ENCODE data around the gene COX8A.
"Not testable (repeated sequence)": the region's sequence is repeated elsewhere in the genome, so short reads cannot be mapped to it uniquely, and the experiment has no call there.

The COX8A gene

DNA sequence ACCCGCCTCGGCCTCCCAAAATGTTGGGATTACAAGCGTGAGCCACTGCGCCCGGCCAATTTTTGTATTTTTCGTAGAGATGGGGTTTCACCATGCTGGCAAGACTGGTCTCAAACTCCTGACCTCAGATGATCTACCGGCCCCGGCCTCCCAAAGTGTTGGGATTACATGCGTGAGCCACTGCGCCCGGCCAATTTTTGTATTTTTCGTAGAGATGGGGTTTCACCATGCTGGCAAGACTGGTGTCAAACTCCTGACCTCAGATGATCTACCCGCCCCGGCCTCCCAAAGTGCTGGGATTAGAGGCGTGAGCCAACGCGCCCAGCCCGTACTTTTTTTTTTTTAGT lies 535 bp upstream of the COX8A start:
- not testable (repeated sequence) for H2BK5ac ChIP-seq (ENCODE audit: low read length); H3K4me3 ChIP-seq (ENCODE audit: low read length); H2BK15ac ChIP-seq (replicated peaks; ENCODE audit: low read depth); H3K4ac ChIP-seq (ENCODE audit: low read depth, low read length); H4K5ac ChIP-seq (ENCODE audit: low read length); H3K27me3 ChIP-seq (ENCODE audit: insufficient read depth, low read length, poor library complexity); H4K8ac ChIP-seq (ENCODE audit: low read depth, low read length); H3K18ac ChIP-seq (ENCODE audit: low read length); H3K4me2 ChIP-seq (ENCODE audit: low read length); DNase-seq; H3K27ac ChIP-seq (ENCODE audit: low read depth, low read length); H3K79me1 ChIP-seq (ENCODE audit: low read length); H2AK5ac ChIP-seq (ENCODE audit: low read length); H3K23ac ChIP-seq (ENCODE audit: low read length); H3K4me1 ChIP-seq (ENCODE audit: control insufficient read depth, low read depth, low read length); H3K9ac ChIP-seq (ENCODE audit: low read length); H3K36me3 ChIP-seq (ENCODE audit: control insufficient read depth, insufficient read depth, low read length); H2BK120ac ChIP-seq (ENCODE audit: low read depth, low read length)
- no CpG with 5 or more reads among the region's 18 CpGs for WGBS (ENCODE audit: extremely low coverage, insufficient coverage, low lambda C conversion rate)
- Histone ChIP-seq H3K56ac (ENCODE audit: low read length) (peak overlapping the region; percentile 34), H3K79me2 (ENCODE audit: control insufficient read depth, insufficient read depth, low read length) (peaks cover 15% of the 10 kb centered on the region)

DNA sequence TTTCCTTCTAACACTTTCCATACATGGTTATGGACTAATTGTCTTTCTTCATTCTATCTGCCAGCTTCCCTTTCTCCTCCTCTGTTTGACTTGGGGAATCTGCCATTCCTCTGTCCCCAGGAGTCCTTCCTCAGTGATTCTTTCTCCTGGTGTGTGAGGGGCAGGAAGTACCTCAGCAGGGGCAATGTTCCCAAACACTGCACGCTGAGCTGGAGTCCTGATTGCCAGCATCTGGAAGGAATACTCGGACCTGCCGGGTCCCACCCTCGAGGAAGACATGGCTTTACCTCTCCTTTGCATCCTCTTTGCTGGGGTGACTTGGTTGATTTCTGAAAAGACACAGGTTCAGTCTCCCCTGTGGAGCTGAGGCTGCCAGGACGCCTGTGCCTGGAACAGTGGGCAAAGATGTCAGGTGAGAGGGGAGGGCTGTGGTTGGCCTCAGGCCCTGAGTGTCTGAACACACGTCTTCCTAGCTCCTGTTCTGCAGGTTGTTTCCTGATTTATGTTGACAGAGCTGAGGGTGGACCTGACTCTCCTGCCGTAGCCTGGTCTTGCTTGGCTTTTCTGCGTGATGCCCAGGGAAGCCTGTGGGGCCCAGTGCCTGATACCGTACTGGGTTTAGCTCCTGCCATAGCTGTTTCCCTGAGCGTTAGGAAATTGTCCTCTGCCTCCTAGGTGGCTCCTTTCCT lies 4.3 kb downstream of the COX8A start:
- Histone ChIP-seq H3K27me3 (ENCODE audit: insufficient read depth, low read length, poor library complexity) (no peaks in the 10 kb centered on the region), H3K4me1 (ENCODE audit: control insufficient read depth, low read depth, low read length) (peaks cover 2% of the 10 kb centered on the region), H4K8ac (ENCODE audit: low read depth, low read length) (no peak overlapping the region), H3K56ac (ENCODE audit: low read length) (peak overlapping the region; percentile 12), H2BK5ac (ENCODE audit: low read length) (no peak overlapping the region), H3K79me1 (ENCODE audit: low read length) (peaks cover 17% of the 10 kb centered on the region), H3K23ac (ENCODE audit: low read length) (peak overlapping the region; percentile 73), H3K4me3 (ENCODE audit: low read length) (no peak overlapping the region), H3K9ac (ENCODE audit: low read length) (no peak overlapping the region), H2BK120ac (ENCODE audit: low read depth, low read length) (no peak overlapping the region), H3K27ac (ENCODE audit: low read depth, low read length) (peak overlapping the region; percentile 29), H3K79me2 (ENCODE audit: control insufficient read depth, insufficient read depth, low read length) (peaks cover 15% of the 10 kb centered on the region), H3K4ac (ENCODE audit: low read depth, low read length) (no peak overlapping the region), H3K18ac (ENCODE audit: low read length) (no peak overlapping the region), H3K4me2 (ENCODE audit: low read length) (no peak overlapping the region), H2BK15ac (replicated peaks; ENCODE audit: low read depth) (no peak overlapping the region), H3K36me3 (ENCODE audit: control insufficient read depth, insufficient read depth, low read length) (no peaks in the 10 kb centered on the region), H4K5ac (ENCODE audit: low read length) (no peak overlapping the region), H2AK5ac (ENCODE audit: low read length) (no peak overlapping the region)
- no CpG with 5 or more reads among the region's 10 CpGs for WGBS (ENCODE audit: extremely low coverage, insufficient coverage, low lambda C conversion rate)
- DNase-seq = peak; percentile 58

DNA sequence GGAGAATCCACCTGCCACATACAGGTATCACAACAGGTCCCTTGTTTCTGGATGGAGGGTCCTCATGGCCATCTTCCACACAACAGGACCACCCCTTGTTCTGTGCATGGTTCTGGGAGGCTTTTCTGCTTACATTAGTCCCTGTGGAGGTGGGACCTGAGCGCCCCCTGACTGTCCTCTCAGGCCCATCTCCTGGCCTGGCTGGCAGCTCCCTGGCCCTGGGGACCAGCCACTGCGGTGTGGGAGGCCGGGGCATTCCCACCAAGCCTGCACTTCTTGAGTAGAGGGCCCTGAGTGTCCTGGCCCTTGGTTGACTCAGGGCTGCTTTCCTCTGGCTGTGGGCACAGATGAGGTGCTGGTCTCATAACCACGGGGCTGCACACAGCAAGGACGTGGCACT lies 5.0 kb downstream of the COX8A start:
- no peak overlapping the region for H3K56ac ChIP-seq (ENCODE audit: low read length)
- no peak overlapping the region for H2BK120ac ChIP-seq (ENCODE audit: low read depth, low read length)
- no peak overlapping the region for H2AK5ac ChIP-seq (ENCODE audit: low read length)
- H4K8ac ChIP-seq (ENCODE audit: low read depth, low read length) = no peak overlapping the region
- H3K4me3 ChIP-seq (ENCODE audit: low read length) = no peak overlapping the region
- no peak overlapping the region for H3K27ac ChIP-seq (ENCODE audit: low read depth, low read length)
- peaks cover 15% of the 10 kb centered on the region for H3K79me2 ChIP-seq (ENCODE audit: control insufficient read depth, insufficient read depth, low read length)
- no peaks in the 10 kb centered on the region for H3K27me3 ChIP-seq (ENCODE audit: insufficient read depth, low read length, poor library complexity)
- no peak overlapping the region for H3K4ac ChIP-seq (ENCODE audit: low read depth, low read length)
- no peak overlapping the region for H2BK5ac ChIP-seq (ENCODE audit: low read length)
- H2BK15ac ChIP-seq (replicated peaks; ENCODE audit: low read depth) = no peak overlapping the region
- peaks cover 17% of the 10 kb centered on the region for H3K79me1 ChIP-seq (ENCODE audit: low read length)
- WGBS (ENCODE audit: extremely low coverage, insufficient coverage, low lambda C conversion rate) = no CpG with 5 or more reads among the region's 5 CpGs
- no peak overlapping the region for H3K4me2 ChIP-seq (ENCODE audit: low read length)
- no peak for DNase-seq
- H3K4me1 ChIP-seq (ENCODE audit: control insufficient read depth, low read depth, low read length) = peaks cover 2% of the 10 kb centered on the region
- H4K5ac ChIP-seq (ENCODE audit: low read length) = no peak overlapping the region
- H3K23ac ChIP-seq (ENCODE audit: low read length) = no peak overlapping the region
- no peaks in the 10 kb centered on the region for H3K36me3 ChIP-seq (ENCODE audit: control insufficient read depth, insufficient read depth, low read length)
- no peak overlapping the region for H3K18ac ChIP-seq (ENCODE audit: low read length)
- H3K9ac ChIP-seq (ENCODE audit: low read length) = no peak overlapping the region

DNA sequence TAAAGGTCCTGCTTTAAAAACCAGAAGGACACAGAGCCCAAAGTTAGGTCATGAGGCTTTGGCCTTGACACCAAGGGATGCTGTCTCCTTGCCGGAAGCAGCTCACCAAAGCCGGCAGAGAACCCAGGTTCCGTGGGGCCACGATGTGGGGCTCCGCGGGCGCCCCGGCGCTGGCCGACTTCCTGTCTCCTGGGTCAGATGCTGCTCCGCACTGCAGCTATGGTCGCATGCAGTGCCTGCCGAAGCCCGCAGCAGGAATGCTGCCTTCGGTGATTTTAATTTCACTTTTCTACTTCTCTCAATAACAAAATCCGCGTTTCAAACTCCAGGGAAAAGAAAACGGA lies 11.4 kb downstream of the COX8A start:
- H2AK5ac ChIP-seq (ENCODE audit: low read length) = no peak overlapping the region
- peak overlapping the region; percentile 42 for H3K9ac ChIP-seq (ENCODE audit: low read length)
- H3K79me2 ChIP-seq (ENCODE audit: control insufficient read depth, insufficient read depth, low read length) = peaks cover 15% of the 10 kb centered on the region
- H2BK15ac ChIP-seq (replicated peaks; ENCODE audit: low read depth) = no peak overlapping the region
- peak overlapping the region; percentile 99 for H3K27ac ChIP-seq (ENCODE audit: low read depth, low read length)
- WGBS (ENCODE audit: extremely low coverage, insufficient coverage, low lambda C conversion rate) = no CpG with 5 or more reads among the region's 18 CpGs
- H4K5ac ChIP-seq (ENCODE audit: low read length) = no peak overlapping the region
- no peak overlapping the region for H3K4me3 ChIP-seq (ENCODE audit: low read length)
- H3K79me1 ChIP-seq (ENCODE audit: low read length) = peaks cover 22% of the 10 kb centered on the region
- H3K4me1 ChIP-seq (ENCODE audit: control insufficient read depth, low read depth, low read length) = peaks cover 5% of the 10 kb centered on the region
- no peak overlapping the region for H3K4ac ChIP-seq (ENCODE audit: low read depth, low read length)
- no peak overlapping the region for H2BK120ac ChIP-seq (ENCODE audit: low read depth, low read length)
- peak overlapping the region; percentile 30 for H3K56ac ChIP-seq (ENCODE audit: low read length)
- peaks cover 3% of the 10 kb centered on the region for H3K36me3 ChIP-seq (ENCODE audit: control insufficient read depth, insufficient read depth, low read length)
- no peaks in the 10 kb centered on the region for H3K27me3 ChIP-seq (ENCODE audit: insufficient read depth, low read length, poor library complexity)
- no peak overlapping the region for H2BK5ac ChIP-seq (ENCODE audit: low read length)
- no peak overlapping the region for H4K8ac ChIP-seq (ENCODE audit: low read depth, low read length)
- H3K4me2 ChIP-seq (ENCODE audit: low read length) = peak overlapping the region; percentile 66
- H3K23ac ChIP-seq (ENCODE audit: low read length) = no peak overlapping the region
- DNase-seq = no peak
- no peak overlapping the region for H3K18ac ChIP-seq (ENCODE audit: low read length)

DNA sequence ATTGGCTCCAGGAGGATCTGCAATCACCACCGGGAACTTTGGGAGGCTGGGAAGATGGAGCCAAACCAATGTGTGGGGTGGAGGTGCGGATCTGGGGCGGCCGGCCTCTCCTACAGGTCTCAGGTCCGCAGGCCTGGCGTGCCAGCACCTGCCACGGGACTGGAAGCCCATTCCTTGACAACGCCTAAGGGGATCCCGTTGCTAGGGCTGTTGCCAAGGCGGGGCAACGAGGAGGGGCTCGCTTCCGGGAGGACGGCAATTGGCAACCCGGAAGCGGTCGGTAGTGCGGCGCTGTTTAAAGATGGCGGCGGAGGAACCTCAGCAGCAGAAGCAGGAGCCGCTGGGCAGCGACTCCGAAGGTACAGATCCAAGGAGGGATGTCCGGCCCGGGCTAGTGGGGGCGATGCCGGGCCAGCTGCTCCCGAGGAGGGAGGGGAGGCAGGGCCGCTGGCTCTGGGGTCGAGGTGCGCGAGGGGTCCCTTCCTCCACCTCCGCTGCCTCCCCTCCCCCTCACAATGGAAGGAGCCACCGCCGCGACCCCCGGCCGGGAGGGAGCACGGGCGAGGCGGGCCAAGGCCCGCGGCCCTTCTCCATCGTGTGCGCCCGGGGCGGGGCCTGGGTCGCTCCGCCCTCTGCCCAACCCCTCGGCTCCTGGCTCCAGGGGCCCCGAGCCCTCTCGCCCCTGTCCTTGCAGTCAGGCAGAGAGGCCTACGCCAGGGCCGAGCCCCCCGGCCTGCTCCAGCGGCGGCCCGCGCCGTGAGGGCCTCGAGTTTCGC lies 11.9 kb downstream of the COX8A start, which contains the start of gene OTUB1:
Gene OTUB1, plus strand, starts transcription at position 283 of the 776 bp plus-strand sequence. Its CDS starts 19 bp downstream, at position 302.
- Histone ChIP-seq H3K27me3 (ENCODE audit: insufficient read depth, low read length, poor library complexity) (no peaks in the 10 kb centered on the region), H3K23ac (ENCODE audit: low read length) (peak within 1 kb of the TSS; percentile 94), H3K4me3 (ENCODE audit: low read length) (peak within 1 kb of the TSS; percentile 97), H3K56ac (ENCODE audit: low read length) (peak within 1 kb of the TSS; percentile 99), H4K5ac (ENCODE audit: low read length) (no peak within 1 kb of the TSS), H3K79me1 (ENCODE audit: low read length) (peaks cover 22% of the 10 kb centered on the region), H2AK5ac (ENCODE audit: low read length) (peak within 1 kb of the TSS; percentile 69), H2BK5ac (ENCODE audit: low read length) (peak within 1 kb of the TSS; percentile 95), H3K79me2 (ENCODE audit: control insufficient read depth, insufficient read depth, low read length) (peaks cover 17% of the 10 kb centered on the region), H3K9ac (ENCODE audit: low read length) (peak within 1 kb of the TSS; percentile 97), H3K36me3 (ENCODE audit: control insufficient read depth, insufficient read depth, low read length) (peaks cover 5% of the 10 kb centered on the region), H2BK15ac (replicated peaks; ENCODE audit: low read depth) (no peak within 1 kb of the TSS), H3K4ac (ENCODE audit: low read depth, low read length) (peak within 1 kb of the TSS; percentile 90), H2BK120ac (ENCODE audit: low read depth, low read length) (no peak within 1 kb of the TSS), H4K8ac (ENCODE audit: low read depth, low read length) (peak within 1 kb of the TSS; percentile 57), H3K4me1 (ENCODE audit: control insufficient read depth, low read depth, low read length) (peaks cover 5% of the 10 kb centered on the region), H3K4me2 (ENCODE audit: low read length) (peak within 1 kb of the TSS; percentile 98), H3K27ac (ENCODE audit: low read depth, low read length) (peak within 1 kb of the TSS; percentile 99), H3K18ac (ENCODE audit: low read length) (peak within 1 kb of the TSS; percentile 84)
- no CpG with 5 or more reads among the region's 63 CpGs for WGBS (ENCODE audit: extremely low coverage, insufficient coverage, low lambda C conversion rate)
- peak; percentile 99 for DNase-seq

Measured in mesendoderm (in vitro differentiated cells).